ENCODE results near the gene GAPVD1. TPM values are rescaled to one million over a fixed set of nuclear protein-coding genes. Genes with fewer than 3 reads are reported as not detected.

GAPVD1 gene
- total and polyA plus RNA-seq, 2 of the 8 experiments (the other 6 are each of a cell fraction or from before 2014, with no cell fraction given): 5.5 to 40.5 TPM

DNA sequence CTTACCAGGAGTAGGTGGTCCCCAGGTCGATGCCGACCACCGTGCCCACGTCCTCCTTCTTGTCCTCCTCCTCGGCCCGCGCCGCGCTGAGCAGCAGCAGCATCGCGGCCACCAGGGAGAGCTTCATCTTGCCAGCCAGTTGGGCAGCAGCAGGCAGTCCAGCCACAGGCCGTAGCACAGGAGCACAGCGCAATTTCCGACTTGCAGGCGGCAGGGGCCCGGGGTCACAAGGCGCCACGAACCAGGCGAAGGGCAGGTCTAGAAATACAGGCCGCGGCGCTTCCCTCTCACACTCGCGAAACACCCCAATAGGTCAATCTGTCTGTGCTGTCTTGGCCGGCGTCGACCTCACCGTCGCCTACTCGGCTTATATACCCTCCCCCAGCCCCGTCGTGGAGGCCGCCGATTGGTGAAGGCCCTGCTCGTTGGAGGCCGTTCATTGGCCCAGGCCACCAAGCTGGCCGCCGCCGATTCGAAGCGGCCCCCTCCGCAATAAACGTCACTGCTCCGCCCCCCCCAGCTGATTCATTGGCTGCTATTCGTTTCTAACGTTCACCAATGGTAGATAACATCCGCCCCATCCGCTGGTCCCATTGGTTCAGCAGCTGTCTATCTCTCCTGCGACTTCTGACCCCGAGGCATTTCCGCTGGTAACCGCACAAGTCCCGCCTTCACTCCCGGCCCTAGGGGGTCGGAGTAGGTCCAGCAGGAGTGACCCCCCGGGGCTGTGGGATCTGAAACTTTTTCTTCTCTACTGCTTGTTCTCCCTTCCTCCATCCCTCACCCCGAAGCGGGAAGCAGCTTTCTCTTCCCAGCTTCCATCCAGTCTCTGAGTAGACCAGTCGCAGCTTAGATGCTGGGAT, 20.4 kb upstream of the GAPVD1 start, which contains the start of gene HSPA5 (continued):
- TF ChIP-seq CBX5 (IDR thresholded peaks at IDR 0.05; ENCODE audit: low read depth, low read length): no peak
- peak; percentile 87 for TF ChIP-seq SP2 (IDR thresholded peaks at IDR 0.05; ENCODE audit: low read length)
- no peak for TF ChIP-seq CHD1 (IDR thresholded peaks at IDR 0.05; ENCODE audit: low read depth, low read length)
- TF ChIP-seq GABPA (IDR thresholded peaks at IDR 0.05; ENCODE audit: borderline replicate concordance, insufficient read depth, low read length): peak; percentile 78; the same call in 1 of the 2 replicates
- TF ChIP-seq HDAC6 (IDR thresholded peaks at IDR 0.05; ENCODE audit: low read depth, low read length): no peak
- peak; percentile 77 for TF ChIP-seq ASH2L (IDR thresholded peaks at IDR 0.05; ENCODE audit: low read length)
- no peak for TF ChIP-seq FOSL1 (IDR thresholded peaks at IDR 0.05; ENCODE audit: insufficient read depth, low read depth, low read length)
- TF ChIP-seq KDM4A (IDR thresholded peaks at IDR 0.05; ENCODE audit: low read depth, low read length, severe bottlenecking): no peak
- TF ChIP-seq POU5F1 (IDR thresholded peaks at IDR 0.05; ENCODE audit: low read depth, low read length): no peak
- no peak for TF ChIP-seq BACH1 (IDR thresholded peaks at IDR 0.05; ENCODE audit: low read length)
- peak in 1 of 2 experiments; percentile 2; a peak in 1 of 4 replicates for TF ChIP-seq RAD21 (IDR thresholded peaks at IDR 0.05 in 1 of 2, conservative IDR thresholded peaks at IDR 0.05 in 1 of 2; ENCODE audit: low read depth in 2 of 2, low read length in 2 of 2)
- no peak for TF ChIP-seq RXRA (IDR thresholded peaks at IDR 0.05; ENCODE audit: insufficient read depth, low read depth, low read length)
- TF ChIP-seq SRF (IDR thresholded peaks at IDR 0.05; ENCODE audit: low read depth, low read length): no peak
- TF ChIP-seq YY1 (IDR thresholded peaks at IDR 0.05; ENCODE audit: low read depth, low read length): no peak
- TF ChIP-seq PHF8 (conservative IDR thresholded peaks at IDR 0.05; ENCODE audit: low read depth, low read length): peak; percentile 82
- TF ChIP-seq CBX8 (IDR thresholded peaks at IDR 0.05; ENCODE audit: borderline replicate concordance, low read depth, low read length): no peak
- TF ChIP-seq, protein P1, sequence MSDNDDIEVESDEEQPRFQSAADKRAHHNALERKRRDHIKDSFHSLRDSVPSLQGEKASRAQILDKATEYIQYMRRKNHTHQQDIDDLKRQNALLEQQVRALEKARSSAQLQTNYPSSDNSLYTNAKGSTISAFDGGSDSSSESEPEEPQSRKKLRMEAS (IDR thresholded peaks at IDR 0.05): no peak
- TF ChIP-seq TEAD4 (IDR thresholded peaks at IDR 0.05; ENCODE audit: low read depth, low read length): no peak
- no peak for TF ChIP-seq RFX5 (IDR thresholded peaks at IDR 0.05; ENCODE audit: borderline replicate concordance, low read depth, low read length)
- no peak for TF ChIP-seq EZH2 (IDR thresholded peaks at IDR 0.05; ENCODE audit: low read depth, low read length, severe bottlenecking)
- TF ChIP-seq SIX5 (IDR thresholded peaks at IDR 0.05; ENCODE audit: low read depth, low read length): no peak
- TF ChIP-seq POLR2AphosphoS5 (IDR thresholded peaks at IDR 0.05; ENCODE audit: low read depth, low read length): peak; percentile 100
- TF ChIP-seq SAP30 (IDR thresholded peaks at IDR 0.05; ENCODE audit: insufficient read depth, insufficient replicate concordance, low read length): no peak
